ENCODE measurements around the gene SAMHD1.
"Not testable (repeated sequence)": the region's sequence is repeated elsewhere in the genome, so short reads cannot be mapped to it uniquely, and the experiment has no call there.

The SAMHD1 gene

GRCh38 chr20:36917943-36918342 is 33.6 kb downstream of the SAMHD1 start:
- DNase-seq (ENCODE audit: low read depth in 2 of 3, low spot score in 1 of 3), result peak in 1 of 3 donors; percentile 11

GRCh38 chr20:36917240-36917639 is 34.3 kb downstream of the SAMHD1 start:
- no peak for DNase-seq (ENCODE audit: low read depth in 2 of 3, low spot score in 1 of 3)

- no peak for DNase-seq (ENCODE audit: low read depth in 2 of 3, low spot score in 1 of 3)
Measured at GRCh38 chr20:36916199-36916598, 35.3 kb downstream of the SAMHD1 start.

GRCh38 chr20:36908603-36909002 is 42.9 kb downstream of the SAMHD1 start:
- DNase-seq (ENCODE audit: low read depth in 2 of 3, low spot score in 1 of 3), result no peak

- DNase-seq (ENCODE audit: low read depth in 2 of 3, low spot score in 1 of 3), result not testable (repeated sequence)
Measured at GRCh38 chr20:36906086-36906485, 45.4 kb downstream of the SAMHD1 start.

- DNase-seq (ENCODE audit: low read depth in 2 of 3, low spot score in 1 of 3), result not testable (repeated sequence)
Measured at GRCh38 chr20:36905566-36905965, 45.9 kb downstream of the SAMHD1 start.

GRCh38 chr20:36904690-36905089 is 46.8 kb downstream of the SAMHD1 start:
- no peak for DNase-seq (ENCODE audit: low read depth in 2 of 3, low spot score in 1 of 3)

- DNase-seq (ENCODE audit: low read depth in 2 of 3, low spot score in 1 of 3), result no peak
Measured at GRCh38 chr20:36895036-36895435, 56.5 kb downstream of the SAMHD1 start.

GRCh38 chr20:36893801-36894200 is 57.7 kb downstream of the SAMHD1 start:
- DNase-seq (ENCODE audit: low read depth in 2 of 3, low spot score in 1 of 3), result no peak

- no peak for DNase-seq (ENCODE audit: low read depth in 2 of 3, low spot score in 1 of 3)
Measured at GRCh38 chr20:36891211-36891610, 60.3 kb downstream of the SAMHD1 start.

- no peak for DNase-seq (ENCODE audit: low read depth in 2 of 3, low spot score in 1 of 3)
Measured at GRCh38 chr20:36890586-36890985, 60.9 kb downstream of the SAMHD1 start.

- no peak for DNase-seq (ENCODE audit: low read depth in 2 of 3, low spot score in 1 of 3)
Measured at GRCh38 chr20:36888880-36889516, 62.5 kb downstream of the SAMHD1 start.

GRCh38 chr20:36887752-36888090 is 63.8 kb downstream of the SAMHD1 start:
- no peak for DNase-seq (ENCODE audit: low read depth in 2 of 3, low spot score in 1 of 3)

- peak; percentile 69 to 96 (median 78) for DNase-seq (ENCODE audit: low read depth in 2 of 3, low spot score in 1 of 3)
Measured at GRCh38 chr20:36886859-36887751, 64.4 kb downstream of the SAMHD1 start.

GRCh38 chr20:36885356-36885755 is 66.2 kb downstream of the SAMHD1 start:
- no peak for DNase-seq (ENCODE audit: low read depth in 2 of 3, low spot score in 1 of 3)

- no peak for DNase-seq (ENCODE audit: low read depth in 2 of 3, low spot score in 1 of 3)
Measured at GRCh38 chr20:36883977-36884535, 67.5 kb downstream of the SAMHD1 start.

- peak in 1 of 3 donors; percentile 21 for DNase-seq (ENCODE audit: low read depth in 2 of 3, low spot score in 1 of 3)
Measured at GRCh38 chr20:36881888-36882287, 69.6 kb downstream of the SAMHD1 start.

GRCh38 chr20:36881331-36881730 is 70.2 kb downstream of the SAMHD1 start:
- DNase-seq (ENCODE audit: low read depth in 2 of 3, low spot score in 1 of 3), result no peak

GRCh38 chr20:36880741-36881250 is 70.7 kb downstream of the SAMHD1 start:
- DNase-seq (ENCODE audit: low read depth in 2 of 3, low spot score in 1 of 3), result no peak

- DNase-seq (ENCODE audit: low read depth in 2 of 3, low spot score in 1 of 3), result no peak
Measured at GRCh38 chr20:36878941-36879340, 72.6 kb downstream of the SAMHD1 start.

GRCh38 chr20:36876473-36876833 is 75.1 kb downstream of the SAMHD1 start:
- DNase-seq (ENCODE audit: low read depth in 2 of 3, low spot score in 1 of 3), result no peak

Data from stimulated activated CD4-positive, alpha-beta T cell treated with anti-CD3 and anti-CD28 coated beads, Interleukin-12 subunit alpha, Interleukin-12 subunit beta, amount 100 ng/mL, for 48 hours (primary cell).